H1 (cell line): ENCODE results near the gene PGAP2. TPM values are rescaled to one million over a fixed set of nuclear protein-coding genes. Genes with fewer than 3 reads are reported as not detected.

ENCODE experiments used
- CTCF ChIA-PET: fragments of 300-600 bp; sonication (Branson Sonifier 250); formaldehyde crosslinking; loops from one replicate; lab custom pipeline; 2021; ENCODE audit not compliant: partially characterized antibody; lab: Charles Lee
- POLR2A ChIA-PET: fragments of 300-600 bp; sonication (Branson Sonifier 250); formaldehyde crosslinking; loops from one replicate; lab custom pipeline; 2021; ENCODE audit warnings: inconsistent platforms; ENCODE audit not compliant: partially characterized antibody; lab: Charles Lee
- DNase-seq, 2 experiments: peaks; one replicate each; pipeline versions ENCODE4 v3.0.0 to v3.0.0-alpha.2; 2010 to 2022; ENCODE audit warnings: low spot score in 2 of 2, low read depth in 1 of 2, mixed read lengths in 1 of 2
- FAIRE-seq: peaks from 2 replicates; lab custom pipeline; 2011; peaks lifted over from hg19 to GRCh38; lab: Jason Lieb, UNC
- H2AFZ ChIP-seq: 2 replicates; pipeline ENCODE4 v1.8.1; 2012; ENCODE audit warnings: low read length, inconsistent platforms
- H2AK5ac ChIP-seq: 2 replicates; pipeline ENCODE4 v1.6.1; 2013; ENCODE audit warnings: low read depth, low read length
- H2BK120ac ChIP-seq: replicated peaks from 2 replicates; pipeline ENCODE3; 2013; ENCODE audit warnings: low read depth, low read length, inconsistent platforms
- H2BK12ac ChIP-seq: 2 replicates; pipeline ENCODE4 v1.6.1; 2013; ENCODE audit warnings: low read depth, low read length
- H2BK15ac ChIP-seq: 2 replicates; pipeline ENCODE4 v1.6.1; 2013; ENCODE audit warnings: low read length
- H2BK20ac ChIP-seq: 2 replicates; pipeline ENCODE4 v1.6.1; 2013; ENCODE audit warnings: low read length
- H2BK5ac ChIP-seq: 2 replicates; pipeline ENCODE4 v1.6.1; 2013; ENCODE audit warnings: low read depth, low read length
- H3K14ac ChIP-seq: 2 replicates; pipeline ENCODE4 v1.6.1; 2013; ENCODE audit warnings: inconsistent platforms; ENCODE audit not compliant: insufficient read length
- H3K18ac ChIP-seq: 2 replicates; pipeline ENCODE4 v1.6.1; 2013; ENCODE audit warnings: low read length; ENCODE audit errors: extremely low read depth
- H3K23ac ChIP-seq: 2 replicates; pipeline ENCODE4 v1.6.1; 2013; ENCODE audit warnings: inconsistent platforms; ENCODE audit not compliant: insufficient read length
- H3K23me2 ChIP-seq: 2 replicates; pipeline ENCODE4 v1.6.1; 2013; ENCODE audit warnings: low read depth, low read length
- H3K27ac ChIP-seq: 2 replicates; pipeline ENCODE4 v1.6.1; 2011; ENCODE audit warnings: low read depth, low read length, inconsistent platforms
- H3K27me3 ChIP-seq, 4 experiments: replicated peaks in 1 of 4; 1 replicate in 1 of 4; 2 replicates in 3 of 4; pipeline versions ENCODE4 v1.6.1 to v1.8.1; 2011 to 2013; ENCODE audit warnings: low read length in 3 of 4, mild to moderate bottlenecking in 3 of 4, inconsistent platforms in 2 of 4, mixed read lengths in 2 of 4, moderate library complexity in 1 of 4; ENCODE audit not compliant: control insufficient read depth in 3 of 4, insufficient read depth in 3 of 4; ENCODE audit errors: extremely low read depth in 1 of 4
- H3K36me3 ChIP-seq, 4 experiments: 2 replicates each; pipeline versions ENCODE4 v1.6.1 to v1.8.1; 2011 to 2013; ENCODE audit warnings: mild to moderate bottlenecking in 4 of 4, low read length in 3 of 4, moderate library complexity in 2 of 4, control low read depth in 1 of 4, inconsistent platforms in 1 of 4; ENCODE audit not compliant: insufficient read depth in 4 of 4, control insufficient read depth in 2 of 4
- H3K4ac ChIP-seq: replicated peaks from 2 replicates; pipeline ENCODE3; 2013; ENCODE audit warnings: low read length, low read depth, mixed read lengths, inconsistent platforms; ENCODE audit not compliant: insufficient read length
- H3K4me1 ChIP-seq, 4 experiments: replicated peaks in 1 of 4; 1 replicate in 1 of 4; 2 replicates in 3 of 4; pipeline versions ENCODE4 v1.6.1 to v1.8.1; 2011 to 2013; ENCODE audit warnings: low read length in 3 of 4, inconsistent platforms in 2 of 4, mixed read lengths in 1 of 4; ENCODE audit not compliant: insufficient read depth in 4 of 4, control insufficient read depth in 3 of 4
- H3K4me2 ChIP-seq, 2 experiments: 2 replicates each; pipeline versions ENCODE4 v1.6.1 to v1.8.1; 2011 to 2013; ENCODE audit warnings: low read depth in 2 of 2, low read length in 2 of 2, control low read depth in 1 of 2, inconsistent platforms in 1 of 2, mild to moderate bottlenecking in 1 of 2; ENCODE audit not compliant: insufficient read depth in 1 of 2
- H3K4me3 ChIP-seq, 4 experiments: fragments of 200-600, 300-600 bp in 1 of 4; sonication (generic), shearing (Covaris generic), sonication (Bioruptor Twin) in 1 of 4; 2 replicates each; pipeline versions ENCODE4 v1.5.1 to v1.8.1; 2011 to 2016; ENCODE audit warnings: low read length in 4 of 4, low read depth in 3 of 4, control low read depth in 2 of 4, inconsistent platforms in 2 of 4, mild to moderate bottlenecking in 2 of 4, mixed read lengths in 1 of 4, moderate library complexity in 1 of 4; ENCODE audit not compliant: insufficient read depth in 2 of 4; ENCODE audit errors: extremely low read depth in 1 of 4
- H3K56ac ChIP-seq: replicated peaks from 2 replicates; pipeline ENCODE3; 2013; ENCODE audit warnings: low read depth, mild to moderate bottlenecking, mixed read lengths, low read length, inconsistent platforms; ENCODE audit not compliant: insufficient read length
- H3K79me1 ChIP-seq: 2 replicates; pipeline ENCODE4 v1.6.1; 2013; ENCODE audit warnings: low read depth, low read length, control low read depth
- H3K79me2 ChIP-seq, 2 experiments: 2 replicates each; pipeline versions ENCODE4 v1.6.1 to v1.8.1; 2012 to 2013; ENCODE audit warnings: low read length in 2 of 2, mild to moderate bottlenecking in 2 of 2, inconsistent platforms in 1 of 2; ENCODE audit not compliant: insufficient read depth in 2 of 2, control insufficient read depth in 1 of 2
- H3K9ac ChIP-seq, 4 experiments: replicated peaks in 1 of 4; 1 replicate in 1 of 4; 2 replicates in 3 of 4; pipeline versions ENCODE4 v1.6.1 to v1.8.1; 2011 to 2013; ENCODE audit warnings: low read depth in 3 of 4, low read length in 3 of 4, control low read depth in 2 of 4, mild to moderate bottlenecking in 2 of 4, moderate library complexity in 2 of 4, inconsistent platforms in 1 of 4; ENCODE audit errors: extremely low read depth in 1 of 4
- H3K9me3 ChIP-seq, 2 experiments: 2 replicates each; pipeline versions ENCODE4 v1.6.1 to v1.8.1; 2012 to 2013; ENCODE audit warnings: mild to moderate bottlenecking in 2 of 2, moderate library complexity in 2 of 2, control low read depth in 1 of 2, inconsistent platforms in 1 of 2, low read depth in 1 of 2, low read length in 1 of 2, mixed read lengths in 1 of 2; ENCODE audit not compliant: insufficient read depth in 2 of 2
- H4K20me1 ChIP-seq, 2 experiments: replicated peaks in 1 of 2; 2 replicates each; pipeline versions ENCODE3 to v1.8.1; 2011 to 2013; ENCODE audit warnings: inconsistent platforms in 2 of 2, low read length in 2 of 2, mild to moderate bottlenecking in 1 of 2; ENCODE audit not compliant: insufficient read depth in 2 of 2, control insufficient read depth in 1 of 2
- H4K5ac ChIP-seq: 2 replicates; pipeline ENCODE4 v1.6.1; 2013; ENCODE audit warnings: low read length, low read depth, mixed read lengths, inconsistent platforms; ENCODE audit not compliant: insufficient read length
- H4K8ac ChIP-seq: 2 replicates; pipeline ENCODE4 v1.8.0; 2013; ENCODE audit warnings: mild to moderate bottlenecking, moderate library complexity, low read length, inconsistent platforms; ENCODE audit not compliant: insufficient read depth; ENCODE audit errors: extremely low read depth
- H4K91ac ChIP-seq: replicated peaks from 2 replicates; pipeline ENCODE3; 2013; ENCODE audit warnings: low read length, mixed read lengths, inconsistent platforms; ENCODE audit not compliant: insufficient read length
- FOSL1 ChIP-seq: IDR thresholded peaks from 2 replicates; pipeline ENCODE4 v1.6.1; 2011; ENCODE audit warnings: mild to moderate bottlenecking, low read depth, low read length, moderate library complexity; ENCODE audit not compliant: insufficient read depth
- POLR2A ChIP-seq, 2 experiments: IDR thresholded peaks; 1 replicate in 1 of 2; 2 replicates in 1 of 2; pipeline ENCODE4 v1.6.1; 2011; ENCODE audit warnings: low read depth in 2 of 2, low read length in 2 of 2, mild to moderate bottlenecking in 2 of 2; ENCODE audit errors: control extremely low read depth in 1 of 2
- WGBS, 2 experiments: shearing (Covaris generic) in 1 of 2; methylation state at CpG; one replicate each; pipeline versions ENCODE4 v1.1.6 to v1.1.7; 2013 to 2015; ENCODE audit warnings: low lambda C conversion rate in 2 of 2, mixed read lengths in 2 of 2, inconsistent platforms in 1 of 2, low coverage in 1 of 2, missing lambda C conversion rate in 1 of 2; ENCODE audit not compliant: insufficient replicate concordance in 2 of 2, insufficient coverage in 1 of 2, insufficient read length in 1 of 2; ENCODE audit errors: extremely low coverage in 1 of 2, missing lambda C conversion rate in 1 of 2; 5-methylcytosine and 5-hydroxymethylcytosine counted together
- polyA plus RNA-seq, 7 experiments: library from polyadenylated mRNA; depleted of rRNA in 3 of 7; stranded (reverse) in 5 of 7; unstranded in 2 of 7; fragments of >200 nt in 5 of 7; fragments of 200-250 nt in 2 of 7; gene quantifications; 1 replicate in 5 of 7; 2 replicates in 1 of 7; 4 replicates in 1 of 7; pipeline versions ENCODE4 v1.2.1 to v1.2.3, GENCODE V29; 2011 to 2013; ENCODE audit warnings: missing spikeins in 2 of 7, mixed read lengths in 2 of 7
- total RNA-seq: library from RNA; stranded (reverse); fragmentation: NEBNext Ultra II Directional; extraction: Animal tissue kit (Norgen Biotek cat#: 25700); gene quantifications from 2 replicates; pipeline ENCODE4 v1.2.1, GENCODE V29; 2021

The PGAP2 gene
- total and polyA plus RNA-seq, 2 of the 8 experiments (the other 6 are each of a cell fraction or from before 2014, with no cell fraction given): 56.5 to 106 TPM

- CTCF ChIA-PET: interaction anchor here (1.3 to 2.3 kb wide), 3 partner anchors 15 to 26 kb away, joined by 3 to 7 read pairs (median 4); partner anchors contain the start of gene PGAP2
- H3K79me2 ChIP-seq: peaks cover 7 to 70% of the 10 kb centered on the region in 2 experiments
Measured at GRCh38 chr11:3782963-3783362, 25.4 kb upstream of the PGAP2 start.

More at GRCh38 chr11:3782963-3783362, 25.4 kb upstream of the PGAP2 start:
- Histone ChIP-seq H3K23ac (no peak overlapping the region), H3K14ac (no peak overlapping the region), H2BK5ac (no peak overlapping the region), H3K27ac (no peak overlapping the region), H3K4ac (no peak overlapping the region), H2BK20ac (no peak overlapping the region), H4K5ac (no peak overlapping the region), H3K9ac (no peak overlapping the region), H3K56ac (no peak overlapping the region), H3K4me2 (no peak overlapping the region), H3K36me3 (peaks cover 5 to 42% (median 18%) of the 10 kb centered on the region in 4 experiments), H3K18ac (no peak overlapping the region), H3K4me1 (no peaks in the 10 kb centered on the region), H2AK5ac (no peak overlapping the region), H2AFZ (no peak overlapping the region), H3K23me2 (no peaks in the 10 kb centered on the region), H4K91ac (no peak overlapping the region), H3K79me1 (peaks cover 5% of the 10 kb centered on the region), H2BK15ac (no peak overlapping the region), H2BK12ac (no peak overlapping the region), H3K27me3 (no peaks in the 10 kb centered on the region), H3K4me3 (no peak overlapping the region), H4K20me1 (peaks cover 3 to 6% of the 10 kb centered on the region in 2 experiments), H3K9me3 (no peaks in the 10 kb centered on the region), H2BK120ac (no peak overlapping the region), H4K8ac (no peak overlapping the region)
- POLR2A ChIA-PET: interaction anchor here (0.6 to 1.4 kb wide), 2 partner anchors 15 to 90 kb away, joined by 3 to 4 read pairs; partner anchors contain the start of gene NUP98
- DNase-seq: no peak
- TF ChIP-seq FOSL1: no peak
- no peak for TF ChIP-seq POLR2A (IDR thresholded peaks at IDR 0.05; ENCODE audit: control extremely low read depth in 1 of 2, low read depth in 2 of 2, low read length in 2 of 2)
- no peak for FAIRE-seq
- 92% methylated on average over 5 of the region's 5 CpGs; no CpG with 5 or more reads in 1 of the 2 experiments for WGBS, 2 experiments
